ENCODE results near the gene ERCC2.
"Not testable (repeated sequence)": the region's sequence is repeated elsewhere in the genome, so short reads cannot be mapped to it uniquely, and the experiment has no call there.

ERCC2 gene

DNA sequence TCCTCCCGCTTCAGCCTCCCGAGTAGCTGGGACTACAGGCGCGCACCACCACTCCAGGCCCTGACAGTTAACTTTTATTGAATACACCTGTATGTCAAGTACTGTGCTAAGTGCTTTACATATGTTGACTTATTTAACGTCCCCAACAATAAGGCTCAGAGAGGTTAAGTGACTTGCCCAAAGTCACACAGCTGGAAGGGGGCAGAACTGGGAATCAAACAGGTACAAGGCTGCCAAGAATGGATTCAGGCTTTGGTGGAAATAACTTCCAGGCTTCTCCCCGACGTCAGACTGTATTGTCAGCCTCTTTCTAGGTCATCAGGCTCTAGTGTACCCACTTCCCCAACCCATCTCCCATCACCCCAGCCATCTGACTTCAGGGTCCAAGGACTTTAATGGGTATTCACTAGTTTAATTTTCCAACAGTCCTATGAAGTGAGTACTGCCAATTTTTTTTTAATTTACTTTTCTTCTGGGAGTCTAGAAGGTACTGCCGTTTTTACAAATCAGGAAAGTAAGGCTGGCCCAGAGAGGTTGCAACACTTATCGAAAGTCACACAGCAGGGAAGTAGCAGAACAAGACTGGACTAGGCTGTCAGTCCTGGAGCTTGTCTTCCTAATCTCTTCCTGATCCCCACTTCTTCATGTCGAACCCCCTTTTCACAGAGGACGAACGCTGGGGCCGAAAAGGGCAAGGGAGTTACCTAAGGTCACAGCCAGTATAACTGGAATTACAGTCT lies 42.8 kb downstream of the ERCC2 start:
- DNase-seq = no peak

DNA sequence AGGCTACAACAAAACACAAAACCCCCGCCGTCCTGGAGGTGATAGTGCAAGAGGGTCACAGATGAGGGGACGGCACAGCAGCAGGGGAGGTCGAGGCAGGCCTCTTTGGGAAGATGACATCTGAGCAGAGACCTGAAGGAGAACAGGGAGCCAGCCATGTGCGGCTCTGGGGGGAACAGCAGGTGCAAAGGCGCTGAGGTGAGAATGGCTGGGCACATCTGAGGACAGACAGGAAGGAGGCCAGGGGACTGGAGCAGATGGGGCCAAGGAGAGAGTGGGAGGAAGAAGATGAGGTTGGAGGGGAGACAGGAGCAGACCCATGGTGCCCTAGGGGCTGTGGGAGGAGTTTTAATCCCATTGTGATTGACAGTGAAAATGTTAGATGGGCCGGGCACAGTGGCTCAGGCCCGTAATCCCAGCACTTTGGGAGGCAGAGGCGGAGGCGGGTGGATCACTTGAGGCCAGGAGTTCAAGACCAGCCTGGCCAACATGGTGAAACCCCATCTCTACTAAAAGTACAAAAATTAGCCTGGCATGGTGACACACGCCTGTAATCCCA lies 45.9 kb downstream of the ERCC2 start:
- DNase-seq = no peak

DNA sequence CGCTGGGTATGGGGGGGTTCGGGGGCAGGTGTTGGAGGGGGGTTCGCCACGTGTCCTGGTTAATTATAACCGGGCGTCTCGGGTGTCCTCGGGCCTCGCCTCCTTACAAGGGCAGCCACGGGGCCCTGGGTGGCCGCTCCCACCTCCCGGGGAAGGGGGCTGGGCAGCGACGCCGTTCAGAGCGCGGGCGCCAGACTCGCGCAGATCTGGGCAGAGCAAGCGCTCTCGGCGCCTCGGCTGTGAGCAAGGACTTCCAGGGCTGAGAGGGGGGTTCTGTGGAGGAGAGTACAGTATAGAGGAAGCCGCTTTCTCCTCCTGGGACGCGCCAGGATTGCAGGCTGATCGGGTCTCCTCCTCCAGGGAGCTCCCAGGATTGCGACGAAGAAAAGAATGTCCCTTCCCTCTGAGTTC lies 46.7 kb downstream of the ERCC2 start:
- no peak for DNase-seq

DNA sequence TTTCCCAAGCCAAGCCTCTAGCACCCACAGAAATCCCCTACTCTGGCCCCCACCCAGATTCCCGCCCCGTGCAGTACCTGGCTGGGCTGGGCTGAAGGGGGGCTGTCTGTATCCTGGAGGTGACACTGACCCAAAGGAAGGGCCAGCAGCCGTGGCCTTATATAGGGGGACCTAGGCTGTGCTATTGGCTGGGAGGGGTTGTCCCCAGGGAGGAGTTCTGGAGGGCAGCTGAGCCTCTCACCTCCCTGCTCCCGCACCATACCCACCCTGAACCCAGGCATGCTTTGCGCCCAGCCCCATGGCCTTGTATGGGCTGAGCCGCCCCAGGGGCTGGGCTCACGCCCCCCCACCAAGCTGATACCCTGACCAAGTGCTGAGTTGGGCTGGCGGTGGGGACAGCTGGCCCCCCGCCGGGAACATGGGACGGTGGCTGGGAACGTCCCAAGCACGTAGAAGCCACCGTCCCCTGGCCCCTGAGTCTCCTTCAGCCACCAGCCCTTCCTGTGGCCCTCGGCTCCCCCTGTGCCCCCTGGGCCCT lies 47.6 kb downstream of the ERCC2 start, which contains the start of gene CKM:
Gene CKM, minus strand, starts transcription at position 132 of the 538 bp plus-strand sequence. CDS start 3,162 bp downstream, outside the sequence.
- no peak for DNase-seq

DNA sequence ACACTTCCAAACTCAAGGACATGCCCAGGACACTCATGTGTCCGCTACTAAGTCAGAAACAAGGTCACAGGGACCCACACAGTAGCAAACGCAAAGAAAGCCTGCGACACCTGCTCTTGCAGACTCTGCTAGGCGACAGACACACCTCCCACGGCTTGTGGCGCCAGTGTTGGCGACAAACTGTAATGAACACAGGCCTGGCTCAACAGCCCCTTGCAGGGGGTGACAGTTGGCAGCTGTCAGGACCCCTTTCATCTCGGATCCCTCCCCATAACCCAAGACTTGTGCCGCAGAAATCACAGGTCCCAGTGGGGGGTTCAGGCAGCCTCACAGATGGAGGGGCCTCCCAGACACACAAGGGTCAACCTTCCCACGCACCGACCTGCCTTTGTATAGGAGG lies 48.1 kb downstream of the ERCC2 start:
- no peak for DNase-seq

DNA sequence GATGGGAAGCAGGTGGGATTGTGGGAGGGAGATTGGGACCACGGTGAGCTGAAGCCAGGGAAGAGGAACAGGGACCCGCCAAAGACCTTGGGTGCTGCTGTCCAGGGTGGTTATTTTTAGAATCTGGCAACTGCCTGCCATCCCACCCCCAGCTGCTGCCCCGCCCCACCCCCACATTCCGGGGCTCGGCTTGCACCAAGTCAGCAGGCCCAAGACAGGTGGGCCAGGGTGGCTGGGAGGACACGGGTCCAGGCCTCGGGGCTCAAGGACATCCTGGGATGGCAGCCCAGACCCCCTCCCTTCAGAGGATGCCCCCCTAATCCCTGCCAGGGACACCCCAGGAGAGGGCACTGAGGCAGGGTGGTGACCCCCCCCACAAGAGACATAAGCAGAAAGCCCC lies 48.5 kb downstream of the ERCC2 start:
- DNase-seq = no peak

DNA sequence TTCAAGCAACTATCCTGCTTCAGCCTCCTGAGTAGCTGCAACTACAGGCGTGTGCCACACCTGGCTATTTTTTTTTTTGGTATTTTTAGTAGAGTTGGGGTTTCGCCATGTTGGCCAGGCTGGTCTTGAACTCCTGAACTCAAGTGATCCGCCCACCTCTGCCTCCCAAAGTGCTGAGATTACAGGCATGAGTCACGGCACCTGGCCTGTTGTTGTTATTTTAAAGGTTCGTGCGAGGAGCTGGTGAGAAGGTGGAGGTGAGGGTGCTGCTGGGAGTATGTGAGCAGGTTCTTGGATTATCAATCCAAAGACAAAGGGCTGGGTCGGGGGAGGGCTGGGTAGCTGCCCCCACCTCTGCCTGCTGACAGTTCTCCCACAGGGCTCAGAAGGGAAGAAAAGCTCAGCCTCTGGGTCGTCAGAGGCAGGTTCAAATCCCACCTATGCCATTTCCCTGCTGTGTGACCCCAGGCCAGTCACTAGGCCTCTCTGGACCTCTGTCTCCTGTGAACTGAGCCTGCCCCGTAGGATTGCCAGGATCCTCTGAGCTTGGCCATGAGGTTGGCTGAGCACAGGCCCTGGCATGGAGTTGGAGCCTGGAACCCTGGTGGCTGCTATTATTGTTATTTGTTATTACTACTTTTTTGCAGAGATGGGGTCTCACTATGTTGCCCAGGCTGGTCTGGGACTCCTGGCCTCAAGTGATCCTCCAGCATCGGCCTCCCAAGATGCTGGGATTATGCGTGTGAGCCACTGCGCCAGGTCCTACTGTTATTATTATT lies 49.2 kb downstream of the ERCC2 start:
- DNase-seq = no peak

DNA sequence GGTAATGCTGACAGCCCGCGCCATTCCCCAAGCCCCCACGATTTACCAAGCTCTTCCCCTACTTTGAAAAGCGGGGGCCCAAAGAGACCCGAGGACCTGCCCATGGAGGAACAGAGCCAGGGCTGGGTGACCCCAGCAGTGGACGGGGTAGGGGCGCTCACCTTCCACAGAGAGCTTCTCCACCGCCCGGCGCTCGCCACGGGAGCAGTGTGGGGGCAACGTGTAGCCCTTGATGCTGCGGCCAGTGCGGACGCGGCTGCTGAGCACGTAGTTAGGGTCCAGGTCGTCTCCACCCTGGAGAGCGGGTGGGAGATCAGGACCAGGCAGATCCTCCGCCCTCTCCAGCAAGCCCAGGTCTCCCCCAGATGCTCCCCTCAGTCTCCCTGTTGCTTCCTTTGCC lies 55.1 kb downstream of the ERCC2 start:
- no peak for DNase-seq

DNA sequence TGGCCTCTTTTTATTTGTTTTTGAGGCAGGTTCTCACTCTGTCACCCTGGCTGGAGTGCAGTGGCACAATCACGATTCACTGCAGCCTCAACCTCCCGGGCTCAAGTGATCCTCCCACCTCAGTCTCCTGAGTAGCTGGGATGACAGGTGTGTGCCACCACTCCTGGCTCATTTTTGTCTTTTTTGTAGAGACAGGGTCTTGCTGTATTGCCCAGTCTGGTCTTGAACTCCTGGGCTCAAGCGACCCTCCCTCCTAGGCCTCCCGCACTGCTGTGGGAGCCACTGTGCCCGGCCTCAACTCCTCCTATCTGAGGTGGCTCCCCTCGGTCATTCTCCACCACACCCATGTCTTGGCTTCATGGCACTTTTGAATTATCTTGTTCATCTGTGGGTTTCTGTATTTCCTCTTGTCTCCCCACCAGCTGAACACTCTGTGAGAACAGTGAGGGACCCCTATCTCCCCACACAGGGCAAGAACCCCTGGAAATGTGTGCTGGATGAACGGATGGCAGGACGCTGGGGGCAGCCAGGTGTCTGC lies 55.6 kb downstream of the ERCC2 start:
- DNase-seq = no peak

DNA sequence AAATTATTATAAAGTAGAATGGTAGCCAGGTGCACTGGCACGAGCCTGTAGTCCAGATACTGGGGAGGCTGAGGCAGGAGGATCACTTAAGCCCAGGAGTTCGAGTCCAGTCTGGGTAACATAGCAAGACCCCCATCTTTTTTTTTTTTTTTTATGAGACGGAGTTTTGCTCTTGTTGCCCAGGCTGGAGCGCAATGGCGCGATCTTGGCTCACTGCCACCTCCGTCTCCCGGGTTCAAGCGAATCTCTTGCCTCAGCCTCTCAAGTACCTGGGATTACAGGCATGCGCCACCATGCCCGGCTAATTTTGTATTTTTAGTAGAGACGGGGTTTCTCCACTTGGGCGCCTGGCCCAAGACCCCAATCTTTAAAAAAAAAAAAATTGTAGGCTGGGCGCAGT lies 58.1 kb downstream of the ERCC2 start:
- not testable (repeated sequence) for DNase-seq

DNA sequence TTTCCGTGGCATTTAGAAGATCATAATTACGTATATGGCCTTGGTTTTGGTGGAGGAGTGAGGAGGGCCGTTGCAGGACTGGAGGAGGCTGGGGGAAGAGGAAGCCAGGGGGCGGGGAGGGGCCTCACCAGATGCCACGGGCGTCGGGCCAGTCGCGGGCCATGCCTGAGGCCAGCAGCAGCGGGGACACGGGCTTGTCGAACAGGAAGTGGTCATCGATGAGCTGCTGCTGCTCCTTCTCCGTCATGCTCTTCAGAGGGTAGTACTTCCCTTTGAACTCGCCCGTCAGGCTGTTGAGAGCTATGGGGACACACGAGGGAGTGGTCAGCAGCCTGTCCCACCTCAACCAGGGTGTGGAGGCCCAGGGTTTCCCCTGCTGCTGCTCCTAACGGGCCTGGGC lies 58.8 kb downstream of the ERCC2 start:
- no peak for DNase-seq

DNA sequence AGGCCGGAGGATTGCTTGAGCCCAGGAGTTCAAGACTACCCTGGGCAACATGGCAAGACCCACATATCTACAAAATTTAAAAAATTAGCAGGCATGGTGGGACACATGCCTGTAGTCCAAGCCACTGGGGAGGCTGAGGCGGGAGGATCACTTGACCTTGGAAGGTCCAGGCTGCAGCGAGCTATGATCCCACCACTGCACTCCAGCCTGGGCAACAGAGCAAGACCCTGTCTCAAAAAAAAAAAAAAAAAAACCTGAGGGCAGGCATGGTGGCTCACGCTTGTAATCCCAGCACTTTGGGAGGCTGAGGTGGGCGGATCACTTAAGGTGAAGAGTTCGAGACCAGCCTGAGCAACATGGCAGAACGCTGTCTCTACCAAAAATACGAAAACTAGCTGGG lies 61.1 kb downstream of the ERCC2 start:
- not testable (repeated sequence) for DNase-seq

DNA sequence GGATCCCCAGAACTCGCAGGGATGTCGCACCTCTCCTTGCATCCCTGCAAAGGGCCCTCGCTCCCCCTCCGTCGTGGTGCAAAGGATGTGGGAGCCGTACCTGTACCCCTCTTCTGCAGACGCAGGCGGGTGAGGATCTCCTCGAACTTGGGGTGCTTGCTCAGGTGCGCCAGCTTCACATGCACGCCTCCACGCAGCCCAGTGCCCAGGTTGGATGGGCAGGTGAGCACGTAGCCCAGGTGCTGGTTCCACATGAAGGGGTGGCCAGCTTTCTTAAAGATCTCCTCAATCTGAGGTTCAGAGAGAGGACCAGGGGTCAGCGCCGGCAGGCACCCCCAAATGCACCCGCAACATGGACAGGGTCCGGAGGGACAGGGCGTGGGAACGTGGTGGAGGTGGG lies 63.0 kb downstream of the ERCC2 start:
- DNase-seq = no peak

DNA sequence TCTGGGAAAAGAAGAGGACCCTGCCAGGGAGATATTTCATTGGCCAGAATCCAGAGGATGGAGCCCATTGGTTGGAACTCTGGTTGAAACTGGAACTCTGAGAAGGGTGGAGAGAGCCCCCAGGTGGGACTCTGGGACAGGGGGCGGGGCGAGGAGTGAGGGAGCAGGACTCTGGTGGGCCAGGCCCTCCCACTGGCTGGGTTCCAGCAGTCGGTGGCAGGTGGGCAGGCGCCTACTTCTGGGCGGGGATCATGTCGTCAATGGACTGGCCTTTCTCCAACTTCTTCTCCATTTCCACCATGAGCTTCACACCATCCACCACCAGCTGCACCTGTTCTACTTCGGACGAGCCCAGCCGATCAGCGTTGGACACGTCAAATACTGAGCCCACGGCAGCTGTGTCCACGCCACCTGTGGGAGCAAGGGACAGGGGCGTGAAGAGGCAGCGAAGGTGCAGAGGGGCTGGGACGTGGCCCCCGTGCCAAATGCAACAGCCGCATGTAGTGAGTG lies 63.8 kb downstream of the ERCC2 start:
- DNase-seq = no peak

DNA sequence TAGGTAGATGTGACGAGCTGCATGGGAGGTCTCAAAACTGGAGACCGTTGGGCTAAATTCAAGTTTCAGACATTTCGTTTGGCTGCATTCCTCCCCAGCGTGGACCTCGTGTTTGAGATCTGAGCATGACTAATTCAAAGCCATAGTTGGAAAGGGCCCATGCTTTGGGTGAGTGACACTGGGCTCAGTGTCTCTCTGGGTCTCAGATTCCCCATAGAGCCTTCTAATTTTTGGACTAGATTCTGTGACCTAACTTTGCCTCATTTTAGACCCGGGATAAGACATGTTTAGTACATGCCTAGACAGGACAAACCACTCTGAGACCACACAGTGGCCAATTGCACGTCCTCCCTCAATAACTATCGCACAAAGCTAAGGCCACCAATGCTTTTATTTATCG lies 64.3 kb downstream of the ERCC2 start:
- no peak for DNase-seq

DNA sequence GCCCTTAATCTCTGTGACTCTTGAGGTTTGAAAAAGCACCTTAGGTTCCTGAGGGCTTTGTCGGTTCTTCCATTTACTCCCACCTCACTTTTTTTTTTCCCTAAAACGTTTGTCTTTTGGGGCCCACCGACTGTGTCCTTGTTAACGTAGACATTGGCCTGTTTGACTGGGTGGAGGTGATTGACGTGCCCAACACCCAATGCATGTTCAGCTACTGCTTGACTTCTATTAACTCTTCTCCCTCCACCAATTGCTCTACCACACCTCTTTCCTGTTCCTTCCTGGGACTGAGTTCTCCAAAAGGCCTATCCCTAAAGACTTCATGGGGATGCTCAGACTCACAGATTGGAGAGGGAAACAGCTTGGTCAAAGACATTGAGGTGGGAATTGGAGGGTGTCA lies 65.0 kb downstream of the ERCC2 start:
- no peak for DNase-seq

DNA sequence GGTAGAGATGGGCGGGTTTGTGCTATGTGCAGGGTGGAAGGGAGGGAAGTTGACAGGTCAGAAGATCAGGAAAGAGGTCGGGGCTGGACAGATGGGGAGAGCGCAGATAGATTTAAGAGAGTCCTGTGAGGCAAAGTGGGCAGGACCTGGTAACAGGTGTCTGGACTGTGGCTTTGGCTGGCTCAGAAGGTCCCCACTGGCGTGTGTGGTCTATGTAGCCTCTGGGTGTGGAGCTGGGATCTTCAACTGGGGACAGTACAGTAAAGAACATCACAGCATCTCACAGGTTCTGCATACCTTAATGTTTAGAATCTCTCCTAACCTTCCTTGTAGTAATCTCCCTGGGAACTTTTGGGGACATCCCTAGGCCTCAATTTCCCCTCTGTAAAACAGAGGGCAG lies 65.4 kb downstream of the ERCC2 start:
- no peak for DNase-seq

DNA sequence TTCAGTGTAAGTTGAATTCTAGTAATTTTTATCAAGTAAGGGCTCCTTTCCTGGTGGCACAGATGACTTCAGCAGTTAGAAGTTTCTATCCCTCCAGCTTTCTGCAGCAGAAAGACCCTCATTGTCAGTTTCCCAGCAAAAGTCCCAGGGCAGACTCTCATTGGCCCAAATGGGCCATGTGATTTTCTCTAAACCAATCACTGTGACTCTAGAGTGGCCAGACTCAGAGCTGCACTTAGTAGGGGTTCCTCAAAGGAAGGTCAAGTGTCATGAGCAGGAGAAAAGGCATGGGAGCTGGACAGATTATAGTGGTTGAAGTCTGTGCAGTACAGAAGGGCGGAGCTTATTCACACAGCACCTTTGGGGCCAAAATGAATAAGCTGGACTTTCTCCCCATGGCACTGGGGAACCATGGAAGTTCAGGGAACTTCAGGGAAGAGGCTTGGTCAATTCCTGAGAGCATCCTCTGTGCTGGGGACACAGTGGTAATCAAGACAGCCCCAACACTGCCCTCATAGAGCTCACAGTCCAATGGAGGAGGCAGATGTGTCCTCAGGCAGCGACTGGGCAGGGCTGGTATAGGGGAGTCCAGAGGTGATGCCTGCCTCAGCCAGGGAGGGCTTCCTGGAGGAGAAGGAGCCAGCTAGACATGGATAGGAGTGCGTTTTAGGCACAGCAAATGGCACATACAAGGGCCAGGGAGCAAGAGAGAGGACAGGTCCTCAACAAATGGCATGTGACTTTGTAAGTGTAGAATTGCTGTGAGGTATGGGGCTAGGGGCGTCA lies 66.0 kb downstream of the ERCC2 start:
- no peak for DNase-seq

DNA sequence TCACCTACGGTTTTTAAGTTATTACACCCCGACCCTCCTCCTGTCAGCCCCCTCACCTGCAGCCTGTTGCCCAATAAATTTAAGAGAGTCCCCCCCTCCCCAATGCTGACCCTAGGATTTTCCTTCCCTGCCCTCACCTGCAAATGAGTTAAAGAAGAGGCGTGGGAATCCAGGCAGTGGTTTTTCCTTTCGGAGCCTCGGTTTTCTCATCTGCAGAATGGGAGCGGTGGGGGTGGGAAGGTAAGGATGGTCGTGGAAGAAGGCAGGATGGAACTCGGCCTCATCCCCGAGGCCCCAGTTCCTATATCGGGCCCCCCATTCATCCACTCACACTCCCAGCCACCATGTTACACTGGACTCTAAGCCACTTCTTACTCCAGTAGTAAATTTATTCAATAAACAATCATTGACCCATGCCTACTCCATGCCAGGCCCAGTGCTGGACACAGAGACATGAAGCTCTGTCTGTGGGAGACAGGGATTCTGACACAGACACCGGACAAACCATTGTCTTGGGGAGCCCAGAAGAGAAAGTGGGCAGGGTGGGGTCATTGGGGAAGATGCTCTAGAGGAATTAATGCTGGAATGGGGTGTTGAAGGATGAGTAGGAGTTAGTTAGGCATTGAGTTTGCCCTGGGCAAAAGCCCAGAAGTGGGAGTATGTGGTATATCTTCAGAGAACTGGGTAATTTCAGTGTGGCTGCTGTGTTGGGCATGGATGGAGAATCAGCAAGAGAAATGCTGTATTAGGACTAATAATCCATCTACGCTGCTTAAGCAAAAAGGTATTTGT lies 66.9 kb downstream of the ERCC2 start:
- DNase-seq = no peak

DNA sequence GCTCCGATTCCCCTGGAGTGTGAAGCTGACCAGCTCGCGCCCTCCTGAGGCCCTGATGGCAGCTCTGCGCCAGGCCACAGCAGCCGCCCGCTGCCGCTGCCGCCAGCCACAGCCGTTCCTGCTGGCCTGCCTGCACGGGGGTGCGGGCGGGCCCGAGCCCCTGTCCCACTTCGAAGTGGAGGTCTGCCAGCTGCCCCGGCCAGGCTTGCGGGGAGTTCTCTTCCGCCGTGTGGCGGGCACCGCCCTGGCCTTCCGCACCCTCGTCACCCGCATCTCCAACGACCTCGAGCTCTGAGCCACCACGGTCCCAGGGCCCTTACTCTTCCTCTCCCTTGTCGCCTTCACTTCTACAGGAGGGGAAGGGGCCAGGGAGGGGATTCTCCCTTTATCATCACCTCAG lies 68.0 kb downstream of the ERCC2 start:
- no peak for DNase-seq
